IMR-90 (cell line): ENCODE data around the gene GAMT. TPM values are rescaled to one million over a fixed set of nuclear protein-coding genes. Genes with fewer than 3 reads are reported as not detected.

Experiments used
- ATAC-seq: fragments of 200-7000 bp; cut with Tn5 transposase; 2 replicates; pipeline ENCODE4 v1.9.1; 2020; ENCODE audit warnings: low read depth, mild to moderate bottlenecking, moderate library complexity
- BruUV-seq: library from RNA; stranded (reverse); fragments of 400-500 nt; replicated peaks from 2 replicates; lab custom pipeline; 2021; lab: Mats Ljungman, UMichigan
- CTCF ChIA-PET: fragments of 300-600 bp; formaldehyde crosslinking; extraction: SDS; loops from one replicate; lab custom pipeline; 2021; ENCODE audit warnings: antibody characterized with exemption; lab: Yijun Ruan, JAX
- POLR2A ChIA-PET: fragments of 300-600 bp; sonication (Branson Sonifier 250); formaldehyde crosslinking; loops from one replicate; lab custom pipeline; 2022; ENCODE audit warnings: antibody characterized with exemption; ENCODE audit not compliant: unreplicated experiment; lab: Charles Lee
- DNase-seq: peaks from one replicate; pipeline ENCODE4 v3.0.0; 2013
- H2AFZ ChIP-seq: replicated peaks from 2 replicates; pipeline ENCODE3; 2013; ENCODE audit warnings: low read length, mild to moderate bottlenecking; ENCODE audit not compliant: poor library complexity
- H2AK5ac ChIP-seq: 2 replicates; pipeline ENCODE4 v1.6.1; 2013; ENCODE audit warnings: low read depth, low read length, inconsistent platforms
- H2AK9ac ChIP-seq: replicated peaks from 2 replicates; pipeline ENCODE3; 2013; ENCODE audit warnings: mild to moderate bottlenecking, low read depth, low read length, moderate library complexity; ENCODE audit not compliant: poor library complexity
- H2BK120ac ChIP-seq: 2 replicates; pipeline ENCODE4 v1.6.1; 2013; ENCODE audit warnings: low read depth, low read length, inconsistent platforms
- H2BK15ac ChIP-seq: 3 replicates; pipeline ENCODE4 v1.6.1; 2013; ENCODE audit warnings: low read depth, low read length, inconsistent platforms
- H2BK20ac ChIP-seq: 2 replicates; pipeline ENCODE4 v1.6.1; 2013; ENCODE audit warnings: low read depth, mild to moderate bottlenecking, inconsistent platforms, low read length, moderate library complexity
- H2BK5ac ChIP-seq: 2 replicates; pipeline ENCODE4 v1.6.1; 2013; ENCODE audit warnings: mild to moderate bottlenecking, low read depth, low read length, inconsistent platforms; ENCODE audit not compliant: poor library complexity, severe bottlenecking
- H3K14ac ChIP-seq: replicated peaks from 2 replicates; pipeline ENCODE4 v1.6.1; 2013; ENCODE audit warnings: low read depth, low read length, inconsistent platforms
- H3K18ac ChIP-seq: 2 replicates; pipeline ENCODE4 v1.6.1; 2013; ENCODE audit warnings: low read depth, low read length, control low read depth
- H3K23ac ChIP-seq: 2 replicates; pipeline ENCODE4 v1.6.1; 2013; ENCODE audit warnings: low read depth, low read length, inconsistent platforms
- H3K27ac ChIP-seq: 2 replicates; pipeline ENCODE4 v1.5.1; 2013; ENCODE audit warnings: mild to moderate bottlenecking, control low read depth, low read length; ENCODE audit not compliant: insufficient read depth
- H3K27me3 ChIP-seq: 2 replicates; pipeline ENCODE4 v1.6.1; 2013; ENCODE audit warnings: low read length; ENCODE audit not compliant: control insufficient read depth, insufficient read depth
- H3K36me3 ChIP-seq: 2 replicates; pipeline ENCODE4 v1.6.1; 2013; ENCODE audit warnings: low read length, mixed read lengths; ENCODE audit not compliant: control insufficient read depth, insufficient read depth
- H3K4ac ChIP-seq: 2 replicates; pipeline ENCODE4 v1.6.1; 2013; ENCODE audit warnings: low read depth, low read length, inconsistent platforms
- H3K4me1 ChIP-seq: 2 replicates; pipeline ENCODE4 v1.6.1; 2013; ENCODE audit warnings: low read length, mixed read lengths; ENCODE audit not compliant: control insufficient read depth, insufficient read depth
- H3K4me2 ChIP-seq: 2 replicates; pipeline ENCODE4 v1.6.1; 2013; ENCODE audit warnings: low read depth, mild to moderate bottlenecking, control low read depth, low read length, moderate library complexity
- H3K4me3 ChIP-seq: 2 replicates; pipeline ENCODE4 v1.5.1; 2013; ENCODE audit warnings: low read depth, mild to moderate bottlenecking, control low read depth, low read length, moderate library complexity; ENCODE audit not compliant: insufficient read depth
- H3K56ac ChIP-seq: 2 replicates; pipeline ENCODE4 v1.6.1; 2013; ENCODE audit warnings: low read length, inconsistent platforms; ENCODE audit not compliant: insufficient read depth; ENCODE audit errors: extremely low read depth
- H3K79me1 ChIP-seq, 2 experiments: 2 replicates each; pipeline ENCODE4 v1.6.1; 2013; ENCODE audit warnings: low read length in 2 of 2, inconsistent platforms in 1 of 2, low read depth in 1 of 2
- H3K9ac ChIP-seq: 2 replicates; pipeline ENCODE4 v1.6.1; 2013; ENCODE audit warnings: low read depth, low read length, control low read depth
- H3K9me1 ChIP-seq: 2 replicates; pipeline ENCODE4 v1.6.1; 2013; ENCODE audit warnings: low read length, inconsistent platforms; ENCODE audit not compliant: insufficient read depth
- H3K9me3 ChIP-seq: 2 replicates; pipeline ENCODE4 v1.6.1; 2013; ENCODE audit warnings: low read length; ENCODE audit not compliant: control insufficient read depth, insufficient read depth
- H4K20me1 ChIP-seq: 2 replicates; pipeline ENCODE4 v1.6.1; 2013; ENCODE audit warnings: low read length, inconsistent platforms; ENCODE audit not compliant: insufficient read depth
- H4K5ac ChIP-seq: 2 replicates; pipeline ENCODE4 v1.6.1; 2013; ENCODE audit warnings: mild to moderate bottlenecking, low read depth, low read length, control low read depth
- H4K8ac ChIP-seq, 2 experiments: 2 replicates each; pipeline ENCODE4 v1.6.1; 2013; ENCODE audit warnings: low read depth in 2 of 2, low read length in 2 of 2, control low read depth in 1 of 2, inconsistent platforms in 1 of 2
- H4K91ac ChIP-seq: 2 replicates; pipeline ENCODE4 v1.6.1; 2013; ENCODE audit warnings: low read depth, low read length, inconsistent platforms; ENCODE audit not compliant: insufficient read depth
- CEBPB ChIP-seq: IDR thresholded peaks from 2 replicates; pipeline ENCODE4 v1.6.1; 2012; ENCODE audit warnings: low read depth, low read length, improper control_type of control experiment
- NFE2L2 ChIP-seq: fragments of 150-350 bp; IDR thresholded peaks from 2 replicates; pipeline ENCODE4 v1.6.1; 2016; ENCODE audit warnings: low read depth, mild to moderate bottlenecking, low read length
- SMC3 ChIP-seq: fragments of 150-350 bp; IDR thresholded peaks from 2 replicates; pipeline ENCODE4 v1.6.1; 2016; ENCODE audit warnings: low read depth, mild to moderate bottlenecking, antibody characterized with exemption, low read length, moderate library complexity
- WGBS, 2 experiments: methylation state at CpG; one replicate each; pipeline versions ENCODE4 v1.1.5 to v1.1.7; 2013; ENCODE audit warnings: missing lambda C conversion rate in 2 of 2; ENCODE audit not compliant: insufficient read length in 1 of 2; ENCODE audit errors: extremely low coverage in 2 of 2; 5-methylcytosine and 5-hydroxymethylcytosine counted together
- dilution Hi-C: fragments of 300-500 bp; cut with HindIII; formaldehyde crosslinking; loops from one replicate; pipeline ENCODE4 v1.14.3; 2018; ENCODE audit warnings: low sequenced_read_pairs; ENCODE audit not compliant: unreplicated experiment
- in situ Hi-C: fragments of 300-500 bp; cut with MboI; formaldehyde crosslinking; loops from 3 replicates; pipeline ENCODE4 v1.14.3; 2019; ENCODE audit warnings: low sequenced_read_pairs, inconsistent platforms, mixed read lengths
- intact Hi-C: fragments of 100-400 bp; cut with micrococcal nuclease; formaldehyde crosslinking; loops from 2 replicates; pipeline ENCODE4 v1.10.0; 2022
- polyA plus RNA-seq, 3 experiments: library from polyadenylated mRNA; depleted of rRNA; stranded (reverse); fragments of >200 nt; gene quantifications; 2 replicates each; pipeline ENCODE4 v1.2.3, GENCODE V29; 2012; ENCODE audit warnings: low replicate concordance in 1 of 3
- total RNA-seq: library from RNA; depleted of rRNA; stranded (reverse); fragments of >200 nt; gene quantifications from 2 replicates; pipeline ENCODE4 v1.2.3, GENCODE V29; 2012
- TF ChIP-seq, protein P1 (sequence below): fragments of 150-350 bp; IDR thresholded peaks from 2 replicates; pipeline ENCODE4 v1.6.1; 2016; ENCODE audit warnings: low read depth, mild to moderate bottlenecking, low read length, moderate library complexity, borderline replicate concordance

The GAMT gene
- total and polyA plus RNA-seq, 2 of the 4 experiments (the other 2 are of a cell fraction), result 22.8 to 51.8 TPM

- no peak overlapping the region for H2BK15ac ChIP-seq
- no peak overlapping the region for H3K18ac ChIP-seq
- no peak overlapping the region for H3K27ac ChIP-seq
- no peak overlapping the region for H2AK5ac ChIP-seq
- H3K27me3 ChIP-seq, result no peaks in the 10 kb centered on the region
- no peak overlapping the region for H2BK5ac ChIP-seq
- intact Hi-C loops (no loop called here), in situ Hi-C loops (no loop called here), dilution Hi-C loops (no loop called here)
- no peak overlapping the region for H4K91ac ChIP-seq
- no peak overlapping the region for H3K4ac ChIP-seq
- no peak overlapping the region for H3K9ac ChIP-seq
- peaks cover 30 to 78% of the 10 kb centered on the region in 2 experiments for H3K79me1 ChIP-seq
- POLR2A ChIA-PET, result no interaction called here
- H3K23ac ChIP-seq, result no peak overlapping the region
- TF ChIP-seq CEBPB, result peak; percentile 75
- no peak for TF ChIP-seq NFE2L2
- TF ChIP-seq, protein P1, sequence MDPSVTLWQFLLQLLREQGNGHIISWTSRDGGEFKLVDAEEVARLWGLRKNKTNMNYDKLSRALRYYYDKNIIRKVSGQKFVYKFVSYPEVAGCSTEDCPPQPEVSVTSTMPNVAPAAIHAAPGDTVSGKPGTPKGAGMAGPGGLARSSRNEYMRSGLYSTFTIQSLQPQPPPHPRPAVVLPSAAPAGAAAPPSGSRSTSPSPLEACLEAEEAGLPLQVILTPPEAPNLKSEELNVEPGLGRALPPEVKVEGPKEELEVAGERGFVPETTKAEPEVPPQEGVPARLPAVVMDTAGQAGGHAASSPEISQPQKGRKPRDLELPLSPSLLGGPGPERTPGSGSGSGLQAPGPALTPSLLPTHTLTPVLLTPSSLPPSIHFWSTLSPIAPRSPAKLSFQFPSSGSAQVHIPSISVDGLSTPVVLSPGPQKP, result no peak
- TF ChIP-seq SMC3, result no peak
- no peak for DNase-seq
- H3K56ac ChIP-seq, result no peak overlapping the region
- no peak overlapping the region for H3K4me3 ChIP-seq
- no peak overlapping the region for H3K14ac ChIP-seq
- 0 out of 2 replicates have a peak, but pooled peaks cover 3% of the 10 kb centered on the region for H3K9me1 ChIP-seq
- H3K4me2 ChIP-seq, result no peak overlapping the region
- WGBS, 2 experiments, result 87% methylated on average over 18 of the region's 33 CpGs; no CpG with 5 or more reads in 1 of the 2 experiments
- no peaks in the 10 kb centered on the region for H3K4me1 ChIP-seq
- H2AFZ ChIP-seq, result no peak overlapping the region
- H3K9me3 ChIP-seq, result no peaks in the 10 kb centered on the region
- H4K20me1 ChIP-seq, result peaks cover 63% of the 10 kb centered on the region
- H2BK20ac ChIP-seq, result no peak overlapping the region
- CTCF ChIA-PET, result no interaction called here
- no TSS peak for BruUV-seq
- no peak overlapping the region for H4K8ac ChIP-seq
- no peak for ATAC-seq
- peak overlapping the region; percentile 15 for H2AK9ac ChIP-seq
- peaks cover 80% of the 10 kb centered on the region for H3K36me3 ChIP-seq
- no peak overlapping the region for H4K5ac ChIP-seq
- no peak overlapping the region for H2BK120ac ChIP-seq
These were observed 23.9 kb upstream of the GAMT start for GRCh38 chr19:1425102-1425837.
